Stimulated activated naive CD8-positive, alpha-beta T cell treated with anti-CD3 and anti-CD28 coated beads, Interleukin-15, Interleukin-2, amounts not matched to agents 100 ng/mL and 50 ng/mL, for 24 hours (primary cell): ENCODE data around the gene BLVRA.
"Not testable (repeated sequence)": the region's sequence is repeated elsewhere in the genome, so short reads cannot be mapped to it uniquely, and the experiment has no call there.

Source experiments
- H3K27ac Mint-ChIP-seq: one replicate; pipeline ENCODE4 v1.8.0; 2021; ENCODE audit warnings: mild to moderate bottlenecking, mixed read lengths
- H3K27me3 Mint-ChIP-seq: one replicate; pipeline ENCODE4 v1.8.0; 2021; ENCODE audit warnings: mixed read lengths
- H3K36me3 Mint-ChIP-seq: one replicate; pipeline ENCODE4 v1.8.0; 2021; ENCODE audit warnings: low read depth, mixed read lengths
- H3K4me1 Mint-ChIP-seq: one replicate; pipeline ENCODE4 v1.8.0; 2021; ENCODE audit warnings: low read depth, mixed read lengths
- H3K4me3 Mint-ChIP-seq: one replicate; pipeline ENCODE4 v1.8.0; 2021; ENCODE audit warnings: mild to moderate bottlenecking, mixed read lengths
- H3K9me3 Mint-ChIP-seq: one replicate; pipeline ENCODE4 v1.8.0; 2021; ENCODE audit warnings: mixed read lengths

Gene BLVRA

DNA sequence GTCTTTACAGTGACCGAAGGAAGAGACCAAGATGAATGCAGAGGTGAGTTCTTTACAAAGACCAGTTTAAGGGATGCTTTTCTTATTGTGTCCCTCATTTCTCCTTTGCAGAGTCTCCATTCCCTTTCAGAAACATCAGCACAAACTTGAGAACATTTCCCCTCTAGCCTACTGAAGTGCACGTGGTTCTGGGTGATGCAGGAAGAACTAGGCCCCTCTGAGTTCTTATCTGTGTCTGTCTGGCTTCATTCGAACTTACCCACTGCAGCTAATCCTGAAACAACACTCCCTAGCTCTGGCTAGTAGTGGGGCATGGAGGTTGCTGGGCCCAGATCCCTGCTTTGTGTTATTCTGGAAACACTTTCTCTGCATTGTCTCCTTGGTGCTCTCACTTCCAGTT is 12.6 kb downstream of the BLVRA start:
- H3K27ac Mint-ChIP-seq, result no peak overlapping the region
- no peaks in the 10 kb centered on the region for H3K27me3 Mint-ChIP-seq
- peaks cover 19% of the 10 kb centered on the region for H3K36me3 Mint-ChIP-seq
- no peaks in the 10 kb centered on the region for H3K9me3 Mint-ChIP-seq
- peaks cover 7% of the 10 kb centered on the region for H3K4me1 Mint-ChIP-seq
- no peak overlapping the region for H3K4me3 Mint-ChIP-seq

DNA sequence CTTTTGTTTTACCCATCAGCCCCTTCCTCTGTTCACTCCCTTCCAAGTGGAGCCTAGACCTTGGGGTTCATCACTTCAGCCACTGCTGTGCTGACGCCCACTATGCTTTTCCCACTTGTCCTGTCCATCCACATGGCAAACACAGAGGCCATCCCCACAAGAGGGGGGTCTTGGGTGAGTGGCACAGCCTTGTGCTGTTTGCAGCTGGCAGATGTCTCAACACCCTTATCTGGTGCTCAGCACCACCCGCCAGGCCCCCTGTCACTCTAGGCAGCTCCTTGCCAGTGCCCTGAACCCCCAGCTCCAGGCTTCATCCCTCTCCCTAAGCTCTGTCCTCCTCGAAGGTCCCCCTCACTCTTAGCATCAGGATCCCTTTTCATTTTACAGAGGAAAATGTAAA is 13.1 kb downstream of the BLVRA start:
- H3K4me1 Mint-ChIP-seq, result peaks cover 7% of the 10 kb centered on the region
- no peaks in the 10 kb centered on the region for H3K9me3 Mint-ChIP-seq
- peaks cover 19% of the 10 kb centered on the region for H3K36me3 Mint-ChIP-seq

DNA sequence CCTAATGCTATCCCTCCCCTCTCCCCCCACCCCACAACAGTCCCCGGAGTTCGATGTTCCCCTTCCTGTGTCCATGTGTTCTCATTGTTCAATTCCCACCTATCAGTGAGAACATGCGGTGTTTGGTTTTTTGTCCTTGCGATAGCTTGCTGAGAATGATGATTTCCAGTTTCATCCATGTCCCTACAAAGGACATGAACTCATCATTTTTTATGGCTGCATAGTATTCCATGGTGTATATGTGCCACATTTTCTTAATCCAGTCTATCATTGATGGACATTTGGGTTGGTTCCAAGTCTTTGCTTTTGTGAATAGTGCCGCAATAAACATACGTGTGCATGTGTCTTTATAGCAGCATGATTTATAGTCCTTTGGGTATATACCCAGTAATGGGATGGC is 14.8 kb downstream of the BLVRA start:
- not testable (repeated sequence) for H3K27ac Mint-ChIP-seq, H3K27me3 Mint-ChIP-seq, H3K4me1 Mint-ChIP-seq, H3K4me3 Mint-ChIP-seq, H3K9me3 Mint-ChIP-seq
- H3K36me3 Mint-ChIP-seq, result peaks cover 25% of the 10 kb centered on the region

More for the DNA sequence above, 13.1 kb downstream of the BLVRA start:
- Mint-ChIP-seq H3K27me3 (no peaks in the 10 kb centered on the region), H3K4me3 (no peak overlapping the region), H3K27ac (no peak overlapping the region)

DNA sequence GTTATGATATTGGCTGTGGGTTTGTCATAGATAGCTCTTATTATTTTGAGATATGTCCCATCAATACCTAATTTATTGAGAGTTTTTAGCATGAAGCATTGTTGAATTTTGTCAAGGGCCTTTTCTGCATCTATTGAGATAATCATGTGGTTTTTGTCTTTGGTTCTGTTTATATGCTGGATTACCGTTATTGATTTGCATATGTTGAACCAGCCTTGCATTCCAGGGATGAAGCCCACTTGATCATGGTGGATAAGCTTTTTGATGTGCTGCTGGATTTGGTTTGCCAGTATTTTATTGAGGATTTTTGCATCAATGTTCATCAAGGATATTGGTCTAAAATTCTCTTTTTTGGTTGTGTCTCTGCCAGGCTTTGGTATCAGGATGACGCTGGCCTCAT is 16.8 kb downstream of the BLVRA start:
- H3K27me3 Mint-ChIP-seq, H3K27ac Mint-ChIP-seq, H3K4me1 Mint-ChIP-seq, H3K9me3 Mint-ChIP-seq, H3K4me3 Mint-ChIP-seq: not testable (repeated sequence)
- H3K36me3 Mint-ChIP-seq, result peaks cover 32% of the 10 kb centered on the region

DNA sequence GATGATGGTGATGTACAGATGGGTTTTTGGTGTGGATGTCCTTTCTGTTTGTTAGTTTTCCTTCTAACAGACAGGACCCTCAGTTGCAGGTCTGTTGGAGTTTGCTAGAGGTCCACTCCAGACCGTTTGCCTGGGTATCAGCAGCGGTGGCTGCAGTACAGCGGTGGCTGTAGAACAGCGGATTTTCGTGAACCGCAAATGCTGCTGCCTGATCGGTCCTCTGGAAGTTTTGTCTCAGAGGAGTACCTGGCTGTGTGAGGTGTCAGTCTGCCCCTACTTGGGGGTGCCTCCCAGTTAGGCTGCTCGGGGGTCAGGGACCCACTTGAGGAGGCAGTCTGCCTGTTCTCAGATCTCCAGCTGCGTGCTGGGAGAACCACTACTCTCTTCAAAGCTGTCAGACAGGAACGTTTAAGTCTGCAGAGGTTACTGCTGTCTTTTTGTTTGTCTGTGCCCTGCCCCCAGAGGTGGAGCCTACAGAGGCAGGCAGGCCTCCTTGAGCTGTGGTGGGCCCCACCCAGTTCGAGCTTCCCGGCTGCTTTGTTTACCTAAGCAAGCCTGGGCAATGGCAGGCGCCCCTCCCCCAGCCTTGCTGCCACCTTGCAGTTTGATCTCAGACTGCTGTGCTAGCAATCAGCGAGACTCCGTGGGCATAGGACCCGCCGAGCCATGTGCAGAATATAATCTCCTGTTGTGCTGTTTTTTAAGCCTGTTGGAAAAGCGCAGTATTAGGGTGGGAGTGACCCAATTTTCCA is 20.0 kb downstream of the BLVRA start:
- H3K4me1 Mint-ChIP-seq, H3K27me3 Mint-ChIP-seq, H3K4me3 Mint-ChIP-seq, H3K27ac Mint-ChIP-seq, H3K9me3 Mint-ChIP-seq: not testable (repeated sequence)
- peaks cover 25% of the 10 kb centered on the region for H3K36me3 Mint-ChIP-seq

DNA sequence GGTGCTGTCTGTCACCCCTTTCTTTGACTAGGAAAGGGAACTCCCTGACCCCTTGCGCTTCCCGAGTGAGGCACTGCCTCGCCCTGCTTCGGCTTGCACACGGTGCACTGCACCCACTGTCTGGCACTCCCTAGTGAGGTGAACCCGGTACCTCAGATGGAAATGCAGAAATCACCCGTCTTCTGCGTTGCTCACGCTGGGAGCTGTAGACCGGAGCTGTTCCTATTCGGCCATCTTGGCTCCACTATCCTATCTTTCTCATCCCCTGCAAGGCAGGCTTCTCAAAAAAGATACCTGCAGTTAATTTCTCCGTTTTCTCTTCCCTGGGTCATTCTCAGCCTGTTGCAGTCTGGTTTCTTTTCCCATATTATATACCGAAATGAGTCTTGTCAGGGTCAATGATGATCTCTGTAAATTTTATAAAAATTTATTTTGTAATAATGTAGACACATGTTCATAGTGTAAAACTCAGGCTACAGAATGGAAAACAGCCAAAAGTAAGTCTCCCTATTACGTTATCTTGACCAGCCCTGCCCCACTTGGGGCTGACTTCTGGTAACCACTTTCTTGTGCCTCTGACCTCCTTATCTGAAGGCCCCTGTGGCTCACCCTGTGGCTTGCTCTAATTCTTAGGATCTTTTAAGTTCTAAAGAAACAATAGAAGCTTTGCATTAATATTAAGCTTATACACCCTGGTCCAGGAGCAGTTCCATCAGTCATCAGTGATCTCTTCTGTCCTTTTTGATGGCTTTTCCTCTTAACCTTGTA is 20.7 kb downstream of the BLVRA start:
- Mint-ChIP-seq H3K36me3 (peaks cover 24% of the 10 kb centered on the region), H3K27ac (no peak overlapping the region), H3K4me3 (no peak overlapping the region), H3K9me3 (no peaks in the 10 kb centered on the region), H3K27me3 (no peaks in the 10 kb centered on the region), H3K4me1 (peaks cover 8% of the 10 kb centered on the region)

DNA sequence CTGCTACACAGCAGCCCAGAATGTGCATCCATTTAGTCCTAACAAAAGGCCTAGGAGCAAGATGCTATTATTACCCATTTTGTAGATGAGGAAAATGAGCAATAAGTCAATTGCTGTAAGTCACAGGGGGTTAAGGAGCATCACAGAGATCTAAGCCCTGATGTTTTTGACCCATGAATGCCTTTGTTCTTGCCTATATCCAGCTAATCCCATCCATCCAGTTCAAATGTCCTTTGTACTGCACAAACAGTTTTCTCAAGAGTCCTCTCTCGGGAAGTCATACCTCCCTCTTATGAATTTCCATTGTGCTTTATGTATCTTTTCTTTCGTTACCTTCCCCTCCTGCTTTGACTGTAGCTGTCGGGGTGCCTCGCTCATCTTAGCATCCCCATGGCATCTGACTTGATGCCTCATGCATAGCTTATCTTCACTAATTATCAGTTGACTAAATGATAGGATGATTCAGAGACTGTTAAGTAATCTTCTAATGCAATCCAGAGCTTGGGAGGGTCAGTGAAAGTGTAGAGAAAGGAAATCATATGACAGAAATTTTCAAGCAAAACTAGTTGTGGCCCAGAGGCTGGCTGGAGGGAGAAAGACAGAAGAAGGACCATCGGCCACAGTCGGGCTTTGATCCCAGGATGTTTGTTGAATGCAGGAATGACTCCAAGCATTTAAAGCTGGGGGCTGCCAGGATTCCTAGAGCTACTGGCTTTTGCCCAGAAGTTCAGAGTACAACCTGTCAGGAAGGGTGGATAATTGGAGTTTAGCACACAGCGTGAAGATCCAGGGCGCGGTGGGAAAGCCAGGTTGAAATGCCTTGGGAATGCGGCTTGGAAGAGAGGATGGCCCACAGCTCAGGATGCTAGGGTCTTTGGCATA is 23.5 kb downstream of the BLVRA start:
- Mint-ChIP-seq H3K4me3 (no peak overlapping the region), H3K9me3 (no peaks in the 10 kb centered on the region), H3K27ac (no peak overlapping the region), H3K4me1 (peaks cover 13% of the 10 kb centered on the region), H3K36me3 (peaks cover 21% of the 10 kb centered on the region), H3K27me3 (no peaks in the 10 kb centered on the region)

DNA sequence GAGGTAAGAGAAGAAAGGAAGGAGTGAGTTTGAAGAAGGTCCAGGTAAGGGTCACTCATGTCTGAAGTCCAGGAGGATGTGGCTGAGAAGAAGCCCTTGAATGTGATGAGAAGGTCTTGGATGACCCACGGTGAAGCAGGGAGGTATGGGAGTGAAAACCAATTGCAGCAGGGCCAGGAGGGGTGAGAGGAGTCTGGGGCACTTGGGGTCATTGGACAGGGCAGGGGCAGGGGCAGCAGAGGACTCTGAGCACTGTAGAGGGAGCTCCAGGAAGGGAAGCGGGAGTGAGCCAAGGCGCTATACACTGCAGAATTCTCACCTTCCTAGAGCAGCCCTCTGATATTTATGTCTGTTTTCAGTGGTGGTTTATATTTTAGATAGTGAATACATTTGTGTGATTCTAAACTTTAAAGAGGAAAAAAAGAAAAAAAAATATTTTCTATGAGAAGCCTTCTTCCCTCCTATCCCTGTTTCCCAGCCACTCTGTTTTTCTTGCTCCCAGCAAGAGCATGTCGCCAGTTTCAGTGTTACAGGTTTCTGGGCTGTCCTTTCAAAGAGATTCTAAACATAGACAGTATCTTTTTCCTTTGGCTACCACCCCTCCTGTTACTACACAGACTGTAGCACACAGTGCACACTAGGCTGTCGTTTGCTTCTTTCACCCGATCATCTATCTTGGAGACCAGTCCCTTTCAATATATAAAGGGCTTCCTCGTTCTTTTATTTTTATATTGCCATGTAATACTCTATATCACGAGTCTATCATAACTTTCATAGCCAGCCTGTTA is 24.5 kb downstream of the BLVRA start:
- H3K27ac Mint-ChIP-seq, result no peak overlapping the region
- H3K4me1 Mint-ChIP-seq, result peaks cover 13% of the 10 kb centered on the region
- no peaks in the 10 kb centered on the region for H3K27me3 Mint-ChIP-seq
- H3K36me3 Mint-ChIP-seq, result peaks cover 15% of the 10 kb centered on the region
- H3K9me3 Mint-ChIP-seq, result no peaks in the 10 kb centered on the region
- H3K4me3 Mint-ChIP-seq, result no peak overlapping the region

DNA sequence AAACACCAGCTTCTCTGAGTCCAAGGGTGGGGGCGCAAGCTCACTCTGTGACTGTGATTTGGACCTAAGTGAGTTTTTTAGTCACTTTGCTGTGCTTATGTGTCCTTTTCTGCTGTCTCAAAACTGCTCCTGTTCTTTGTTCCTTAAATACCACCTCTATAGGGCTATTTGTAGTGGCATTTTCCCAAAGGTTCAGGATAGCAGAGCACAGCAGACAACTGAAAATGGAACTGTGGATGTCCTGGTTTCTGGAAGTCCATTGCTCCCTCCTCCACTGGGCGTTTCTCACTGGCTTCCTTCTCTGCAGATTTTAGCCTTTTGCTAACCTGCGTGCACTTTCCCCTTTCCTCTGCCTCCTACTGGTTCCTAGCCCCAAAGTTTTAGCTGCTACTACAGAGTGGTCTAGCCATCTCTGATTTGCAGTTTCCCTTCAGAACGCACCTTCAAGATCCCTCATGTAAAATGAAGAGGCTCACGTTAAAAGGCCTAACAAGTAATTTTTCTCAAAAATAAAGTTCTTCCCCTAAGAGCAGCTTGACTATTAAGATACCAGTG is 25.6 kb downstream of the BLVRA start:
- Mint-ChIP-seq H3K9me3 (no peaks in the 10 kb centered on the region), H3K4me3 (no peak overlapping the region), H3K4me1 (peaks cover 11% of the 10 kb centered on the region), H3K27me3 (no peaks in the 10 kb centered on the region), H3K27ac (peak overlapping the region; percentile 21), H3K36me3 (peaks cover 17% of the 10 kb centered on the region)

DNA sequence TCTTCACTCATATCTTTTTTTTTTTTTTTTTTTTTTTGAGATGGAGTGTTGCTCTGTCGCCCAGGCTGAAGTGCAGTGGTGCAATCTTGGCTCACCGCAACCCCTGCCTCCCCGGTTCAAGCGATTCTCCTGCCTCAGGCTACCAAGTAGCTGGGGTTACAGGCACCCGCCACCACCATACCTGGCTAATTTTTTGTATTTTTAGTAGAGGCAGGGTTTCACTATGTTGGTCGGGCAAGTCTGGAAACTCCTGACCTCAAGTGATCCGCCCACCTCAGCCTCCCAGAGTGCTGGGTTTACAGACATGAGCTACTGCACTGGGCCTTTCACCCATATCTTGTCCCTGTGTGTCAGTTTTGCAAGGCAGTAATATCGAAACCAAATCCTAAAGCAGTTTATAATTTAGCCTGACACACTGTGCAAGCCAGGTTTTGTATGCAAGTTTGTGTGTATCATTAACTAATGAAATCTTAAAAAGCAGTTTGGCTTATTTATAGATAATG is 26.2 kb downstream of the BLVRA start:
- H3K9me3 Mint-ChIP-seq, H3K4me1 Mint-ChIP-seq: not testable (repeated sequence)

DNA sequence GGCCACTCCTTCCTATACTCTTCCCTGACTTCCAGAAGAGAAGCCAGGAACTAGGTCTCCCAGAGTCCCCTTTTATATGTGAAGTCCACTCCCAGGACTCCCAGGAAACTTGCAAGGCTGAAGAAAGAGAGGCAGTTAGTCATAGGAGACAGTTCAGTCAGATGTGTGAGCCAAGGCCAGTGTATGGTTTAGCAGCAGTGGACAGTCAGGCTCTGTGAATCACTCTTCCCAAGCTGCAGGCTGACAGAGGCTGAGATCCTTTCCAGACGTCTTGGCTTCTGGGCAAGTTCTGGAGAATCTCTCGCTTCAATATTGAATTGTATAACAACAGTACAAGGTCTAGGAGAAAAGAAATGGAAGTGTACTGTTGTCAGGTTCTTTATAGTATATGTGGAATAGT is 26.9 kb downstream of the BLVRA start:
- H3K27ac Mint-ChIP-seq, result no peak overlapping the region
- H3K4me1 Mint-ChIP-seq, result peaks cover 9% of the 10 kb centered on the region
- H3K4me3 Mint-ChIP-seq, result no peak overlapping the region
- no peaks in the 10 kb centered on the region for H3K27me3 Mint-ChIP-seq
- no peaks in the 10 kb centered on the region for H3K9me3 Mint-ChIP-seq
- peaks cover 11% of the 10 kb centered on the region for H3K36me3 Mint-ChIP-seq

More for the DNA sequence above, 26.2 kb downstream of the BLVRA start:
- not testable (repeated sequence) for H3K27me3 Mint-ChIP-seq, H3K27ac Mint-ChIP-seq, H3K4me3 Mint-ChIP-seq
- peaks cover 14% of the 10 kb centered on the region for H3K36me3 Mint-ChIP-seq

DNA sequence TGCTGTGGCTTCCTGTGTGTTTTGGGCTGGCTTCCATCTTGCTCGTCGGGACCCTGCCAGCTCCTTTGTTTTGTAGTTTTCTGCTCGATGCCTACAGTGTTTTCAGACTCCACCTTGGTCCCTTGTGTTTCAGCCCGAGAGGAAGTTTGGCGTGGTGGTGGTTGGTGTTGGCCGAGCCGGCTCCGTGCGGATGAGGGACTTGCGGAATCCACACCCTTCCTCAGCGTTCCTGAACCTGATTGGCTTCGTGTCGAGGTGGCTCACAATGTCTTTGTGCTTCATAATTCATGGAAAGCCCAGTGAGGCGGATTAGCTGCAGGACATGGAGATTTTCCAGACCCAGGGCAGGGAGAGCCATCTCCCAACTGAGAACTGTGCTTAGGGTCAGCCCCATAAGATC is 29.3 kb downstream of the BLVRA start:
- peaks cover 9% of the 10 kb centered on the region for H3K4me1 Mint-ChIP-seq

DNA sequence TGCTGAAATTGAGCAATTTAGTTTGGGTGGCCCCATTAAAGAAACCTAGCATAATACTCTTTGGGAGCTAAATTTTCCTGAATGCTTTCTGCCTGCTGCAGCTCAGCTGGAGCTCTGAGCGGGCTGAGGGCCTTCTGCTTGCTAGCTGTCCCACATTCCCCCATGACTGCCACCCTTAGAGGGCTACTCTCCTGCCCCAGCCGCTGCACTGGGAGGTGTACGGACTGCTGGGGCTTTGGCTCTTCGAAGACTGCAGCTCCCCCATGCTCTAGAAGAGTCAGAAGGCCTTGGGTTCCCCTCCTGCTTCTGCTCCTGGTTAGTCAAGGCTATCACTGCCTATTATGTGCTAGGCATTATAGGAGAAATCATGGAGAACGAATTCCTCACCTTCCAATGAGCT is 31.5 kb downstream of the BLVRA start:
- no peaks in the 10 kb centered on the region for H3K4me1 Mint-ChIP-seq
- no peaks in the 10 kb centered on the region for H3K27me3 Mint-ChIP-seq
- H3K27ac Mint-ChIP-seq, result no peak overlapping the region
- no peaks in the 10 kb centered on the region for H3K9me3 Mint-ChIP-seq
- no peak overlapping the region for H3K4me3 Mint-ChIP-seq
- H3K36me3 Mint-ChIP-seq, result peaks cover 25% of the 10 kb centered on the region

More for the DNA sequence above, 29.3 kb downstream of the BLVRA start:
- Mint-ChIP-seq H3K27ac (no peak overlapping the region), H3K27me3 (no peaks in the 10 kb centered on the region), H3K36me3 (peaks cover 16% of the 10 kb centered on the region), H3K9me3 (no peaks in the 10 kb centered on the region), H3K4me3 (no peak overlapping the region)

DNA sequence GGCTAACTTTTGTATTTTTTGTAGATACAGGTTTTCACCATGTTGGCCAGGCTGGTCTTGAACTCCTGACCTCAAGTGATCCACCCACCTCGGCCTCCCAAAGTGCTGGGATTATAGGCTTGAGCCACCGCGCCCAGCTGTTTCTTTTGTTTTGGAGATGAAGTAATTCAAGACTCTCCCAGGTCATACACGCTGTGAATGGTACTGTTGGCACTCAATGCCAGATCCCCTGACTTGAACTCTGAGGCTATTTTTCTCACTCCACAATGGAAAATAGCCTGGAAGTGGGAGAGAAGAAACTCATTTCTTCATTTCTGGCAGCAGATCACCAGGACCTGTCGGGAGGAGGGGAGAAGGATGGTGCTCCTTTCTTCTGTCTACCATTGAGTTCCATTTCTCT is 32.4 kb downstream of the BLVRA start:
- H3K4me1 Mint-ChIP-seq, result no peaks in the 10 kb centered on the region
- H3K4me3 Mint-ChIP-seq, result no peak overlapping the region
- H3K9me3 Mint-ChIP-seq, result no peaks in the 10 kb centered on the region
- no peaks in the 10 kb centered on the region for H3K27me3 Mint-ChIP-seq
- no peak overlapping the region for H3K27ac Mint-ChIP-seq
- H3K36me3 Mint-ChIP-seq, result peaks cover 25% of the 10 kb centered on the region
